Keratinocyte (primary cell): ENCODE data around the gene RBMS3. TPM values are rescaled to one million over a fixed set of nuclear protein-coding genes. Genes with fewer than 3 reads are reported as not detected.

Experiments used
- DNase-seq: peaks from one replicate; pipeline ENCODE4 v3.0.0-alpha.2; 2011; ENCODE audit warnings: low read depth, missing footprints, low spot score
- FAIRE-seq: peaks from 2 replicates; lab custom pipeline; 2011; peaks lifted over from hg19 to GRCh38; lab: Jason Lieb, UNC
- H2AFZ ChIP-seq: 2 replicates; pipeline ENCODE4 v1.6.0; 2012; ENCODE audit warnings: low read length, control low read depth, inconsistent platforms; ENCODE audit not compliant: control insufficient read depth
- H3K27ac ChIP-seq: 2 replicates; pipeline ENCODE4 v1.5.1; 2011; ENCODE audit warnings: low read length; ENCODE audit not compliant: control insufficient read depth, insufficient read depth
- H3K27me3 ChIP-seq: 3 replicates; pipeline ENCODE4 v1.6.0; 2011; ENCODE audit warnings: low read length; ENCODE audit not compliant: control insufficient read depth, insufficient read depth; ENCODE audit errors: extremely low read depth
- H3K36me3 ChIP-seq, 2 experiments: 2 replicates in 1 of 2; 3 replicates in 1 of 2; pipeline ENCODE4 v1.5.1; 2011; ENCODE audit warnings: low read length in 2 of 2, mild to moderate bottlenecking in 1 of 2; ENCODE audit not compliant: control insufficient read depth in 2 of 2, insufficient read depth in 2 of 2; ENCODE audit errors: extremely low read depth in 1 of 2
- H3K4me1 ChIP-seq: 3 replicates; pipeline ENCODE4 v1.5.1; 2011; ENCODE audit warnings: low read length; ENCODE audit not compliant: control insufficient read depth, insufficient read depth; ENCODE audit errors: extremely low read depth
- H3K4me2 ChIP-seq: 3 replicates; pipeline ENCODE4 v1.6.0; 2011; ENCODE audit warnings: low read depth, low read length; ENCODE audit not compliant: control insufficient read depth, insufficient read depth; ENCODE audit errors: extremely low read depth
- H3K4me3 ChIP-seq, 3 experiments: fragments of 200-600 bp in 1 of 3; sonication (generic) in 1 of 3; 2 replicates in 2 of 3; 3 replicates in 1 of 3; pipeline ENCODE4 v1.5.1; 2011 to 2016; ENCODE audit warnings: low read length in 3 of 3, mild to moderate bottlenecking in 3 of 3, control low read depth in 2 of 3, inconsistent platforms in 1 of 3, low read depth in 1 of 3, mixed read lengths in 1 of 3, mixed run types in 1 of 3, moderate library complexity in 1 of 3; ENCODE audit not compliant: control insufficient read depth in 2 of 3, insufficient read depth in 2 of 3; ENCODE audit errors: extremely low read depth in 1 of 3
- H3K79me2 ChIP-seq: 2 replicates; pipeline ENCODE4 v1.6.0; 2012; ENCODE audit warnings: low read length; ENCODE audit not compliant: control insufficient read depth, insufficient read depth
- H3K9ac ChIP-seq: 3 replicates; pipeline ENCODE4 v1.6.0; 2011; ENCODE audit warnings: low read length; ENCODE audit not compliant: control insufficient read depth, insufficient read depth; ENCODE audit errors: extremely low read depth
- H3K9me1 ChIP-seq: 3 replicates; pipeline ENCODE4 v1.6.0; 2011; ENCODE audit warnings: low read length; ENCODE audit not compliant: control insufficient read depth, insufficient read depth; ENCODE audit errors: extremely low read depth
- H3K9me3 ChIP-seq: 2 replicates; pipeline ENCODE4 v1.5.1; 2012; ENCODE audit warnings: low read depth, low read length; ENCODE audit not compliant: control insufficient read depth
- H4K20me1 ChIP-seq: 3 replicates; pipeline ENCODE4 v1.6.0; 2011; ENCODE audit warnings: low read length; ENCODE audit not compliant: control insufficient read depth, insufficient read depth; ENCODE audit errors: extremely low read depth
- CTCF ChIP-seq, 3 experiments: IDR thresholded peaks in 1 of 3; conservative IDR thresholded peaks in 1 of 3; optimal IDR thresholded peaks in 1 of 3; 2 replicates in 2 of 3; 3 replicates in 1 of 3; pipeline versions ENCODE3 to v1.5.1; 2011; ENCODE audit warnings: low read length in 3 of 3, mild to moderate bottlenecking in 3 of 3, moderate library complexity in 2 of 3, control low read depth in 1 of 3, inconsistent platforms in 1 of 3; ENCODE audit not compliant: insufficient read depth in 2 of 3; ENCODE audit errors: extremely low read depth in 1 of 3
- EZH2 ChIP-seq: IDR thresholded peaks from one replicate; pipeline ENCODE4 v1.6.1; 2012; ENCODE audit warnings: inconsistent platforms, mild to moderate bottlenecking, low read length, moderate library complexity
- dilution Hi-C: fragments of 300-500 bp; cut with MboI; formaldehyde crosslinking; loops from one replicate; pipeline ENCODE4 v1.7.0; 2020; ENCODE audit warnings: low sequenced_read_pairs; ENCODE audit not compliant: extremely low pct_ligation_motif_present
- polyA plus RNA-seq, 5 experiments: library from polyadenylated mRNA; depleted of rRNA in 3 of 5; stranded (reverse) in 3 of 5; stranded (forward) in 1 of 5; unstranded in 1 of 5; fragments of >200 nt; gene quantifications; 1 replicate in 1 of 5; 2 replicates in 3 of 5; 3 replicates in 1 of 5; pipeline versions ENCODE4 v1.2.1 to v1.2.3, GENCODE V29; 2011 to 2012; ENCODE audit warnings: missing spikeins in 2 of 5, low read depth in 1 of 5, low replicate concordance in 1 of 5

RBMS3 gene
- polyA plus RNA-seq, 1 donor (not counting 4 experiments of a cell fraction or from before 2014, with no cell fraction given) = 2.3 TPM

- no peak for DNase-seq
- Histone ChIP-seq H3K4me3 (no peak overlapping the region), H3K4me2 (no peak overlapping the region), H3K9me1 (no peaks in the 10 kb centered on the region), H3K27ac (no peak overlapping the region), H3K4me1 (no peaks in the 10 kb centered on the region), H3K79me2 (no peaks in the 10 kb centered on the region), H3K27me3 (no peaks in the 10 kb centered on the region), H3K9ac (no peak overlapping the region), H3K36me3 (no peaks in the 10 kb centered on the region), H3K9me3 (no peaks in the 10 kb centered on the region), H4K20me1 (no peaks in the 10 kb centered on the region), H2AFZ (no peak overlapping the region)
- TF ChIP-seq CTCF (optimal IDR thresholded peaks at IDR 0.05 in 1 of 3, IDR thresholded peaks at IDR 0.05 in 1 of 3, conservative IDR thresholded peaks at IDR 0.05 in 1 of 3; ENCODE audit: extremely low read depth in 1 of 3, insufficient read depth in 2 of 3, low read length in 3 of 3) (no peak), EZH2 (no peak)
- dilution Hi-C loops = no loop called here
- no peak for FAIRE-seq
Observed at GRCh38 chr3:29310865-29311264, 30.0 kb downstream of the RBMS3 start.

GRCh38 chr3:29311795-29312194, 30.9 kb downstream of the RBMS3 start:
- Histone ChIP-seq H3K27ac (no peak overlapping the region), H3K4me3 (no peak overlapping the region), H3K79me2 (no peaks in the 10 kb centered on the region), H3K9ac (no peak overlapping the region), H3K36me3 (no peaks in the 10 kb centered on the region), H3K9me1 (no peaks in the 10 kb centered on the region), H4K20me1 (no peaks in the 10 kb centered on the region), H3K4me2 (no peak overlapping the region), H3K27me3 (no peaks in the 10 kb centered on the region), H3K9me3 (no peaks in the 10 kb centered on the region), H3K4me1 (no peaks in the 10 kb centered on the region), H2AFZ (no peak overlapping the region)
- dilution Hi-C loops = no loop called here
- FAIRE-seq (no peak), DNase-seq (no peak)
- TF ChIP-seq CTCF (optimal IDR thresholded peaks at IDR 0.05 in 1 of 3, IDR thresholded peaks at IDR 0.05 in 1 of 3, conservative IDR thresholded peaks at IDR 0.05 in 1 of 3; ENCODE audit: extremely low read depth in 1 of 3, insufficient read depth in 2 of 3, low read length in 3 of 3) (no peak), EZH2 (no peak)
